ENCODE measurements around the gene RAB4A. TPM values are rescaled to one million over a fixed set of nuclear protein-coding genes. Genes with fewer than 3 reads are reported as not detected.

The RAB4A gene
- total and polyA plus RNA-seq, 2 of the 8 experiments (the other 6 are each of a cell fraction or from before 2014, with no cell fraction given), result 13.3 to 68.8 TPM

- 0 out of 2 replicates have a peak, but pooled peaks have one; percentile 45 for TF ChIP-seq BACH1 (IDR thresholded peaks at IDR 0.05; ENCODE audit: low read length)
- no peak for TF ChIP-seq SIX5 (IDR thresholded peaks at IDR 0.05; ENCODE audit: low read depth, low read length)
- TF ChIP-seq GTF2F1 (IDR thresholded peaks at IDR 0.05; ENCODE audit: borderline replicate concordance, low read depth, low read length), result no peak
- TF ChIP-seq EZH2 (IDR thresholded peaks at IDR 0.05; ENCODE audit: low read depth, low read length, severe bottlenecking), result no peak
- TF ChIP-seq ZNF274 (IDR thresholded peaks at IDR 0.05; ENCODE audit: borderline replicate concordance, extremely low read depth, low read length), result no peak
- TF ChIP-seq CREB1 (IDR thresholded peaks at IDR 0.05), result no peak
- no peak for TF ChIP-seq JUND (IDR thresholded peaks at IDR 0.05; ENCODE audit: low read length)
- TF ChIP-seq SP2 (IDR thresholded peaks at IDR 0.05; ENCODE audit: low read length), result no peak
- no peak for TF ChIP-seq SIRT6 (IDR thresholded peaks at IDR 0.05; ENCODE audit: low read length)
- no peak for TF ChIP-seq SRF (IDR thresholded peaks at IDR 0.05; ENCODE audit: low read depth, low read length)
- no peak for TF ChIP-seq RNF2 (IDR thresholded peaks at IDR 0.05; ENCODE audit: borderline replicate concordance, low read depth, low read length, missing control alignments, poor library complexity, severe bottlenecking)
- no peak for TF ChIP-seq PHF8 (conservative IDR thresholded peaks at IDR 0.05; ENCODE audit: low read depth, low read length)
- TF ChIP-seq BCL11A (IDR thresholded peaks at IDR 0.05; ENCODE audit: low read depth in 2 of 2, low read length in 2 of 2), result no peak
- TF ChIP-seq ASH2L (IDR thresholded peaks at IDR 0.05; ENCODE audit: low read length), result peak; percentile 7
- peak; percentile 73 for TF ChIP-seq TEAD4 (IDR thresholded peaks at IDR 0.05; ENCODE audit: low read depth, low read length)
Measured at GRCh38 chr1:229229137-229229720, 41.7 kb upstream of the RAB4A start (continued).
